HFFc6 (cell line): ENCODE measurements around the gene ACP3. TPM values are rescaled to one million over a fixed set of nuclear protein-coding genes. Genes with fewer than 3 reads are reported as not detected.

Experiments
- DNase-seq: peaks from one replicate; pipeline ENCODE4 v3.0.0-alpha.2; 2018
- H3K27ac Mint-ChIP-seq: 2 replicates; pipeline ENCODE4 v1.8.0; 2020; ENCODE audit warnings: mild to moderate bottlenecking, mixed read lengths
- H3K27me3 Mint-ChIP-seq: 2 replicates; pipeline ENCODE4 v1.8.0; 2021; ENCODE audit warnings: mild to moderate bottlenecking, moderate library complexity, mixed read lengths; ENCODE audit not compliant: insufficient read depth
- H3K36me3 Mint-ChIP-seq: 2 replicates; pipeline ENCODE4 v1.8.0; 2021; ENCODE audit warnings: low read depth, mixed read lengths
- H3K4me1 Mint-ChIP-seq: 2 replicates; pipeline ENCODE4 v1.8.0; 2020; ENCODE audit warnings: low read depth, mixed read lengths
- H3K4me3 Mint-ChIP-seq: 2 replicates; pipeline ENCODE4 v1.8.0; 2020; ENCODE audit warnings: mild to moderate bottlenecking, moderate library complexity, mixed read lengths
- H3K9me3 Mint-ChIP-seq: 2 replicates; pipeline ENCODE4 v1.8.0; 2020; ENCODE audit warnings: mild to moderate bottlenecking, mixed read lengths
- total RNA-seq, 6 experiments: library from RNA; stranded (reverse); fragmentation: NEBNext Ultra II Directional; extraction: Animal tissue kit (Norgen Biotek cat#: 25700); gene quantifications; 2 replicates in 1 of 6; 3 replicates in 5 of 6; pipeline ENCODE4 v1.2.3, GENCODE V29; 2021
- TF ChIP-seq, protein P1 (sequence below): fragments of 200-600 bp; sonication (generic); IDR thresholded peaks from 2 replicates; pipeline ENCODE4 v1.5.0; 2021; ENCODE audit warnings: antibody characterized with exemption, mild to moderate bottlenecking

ACP3 gene
- total RNA-seq, 6 experiments from 2014 or later: not detected

DNA sequence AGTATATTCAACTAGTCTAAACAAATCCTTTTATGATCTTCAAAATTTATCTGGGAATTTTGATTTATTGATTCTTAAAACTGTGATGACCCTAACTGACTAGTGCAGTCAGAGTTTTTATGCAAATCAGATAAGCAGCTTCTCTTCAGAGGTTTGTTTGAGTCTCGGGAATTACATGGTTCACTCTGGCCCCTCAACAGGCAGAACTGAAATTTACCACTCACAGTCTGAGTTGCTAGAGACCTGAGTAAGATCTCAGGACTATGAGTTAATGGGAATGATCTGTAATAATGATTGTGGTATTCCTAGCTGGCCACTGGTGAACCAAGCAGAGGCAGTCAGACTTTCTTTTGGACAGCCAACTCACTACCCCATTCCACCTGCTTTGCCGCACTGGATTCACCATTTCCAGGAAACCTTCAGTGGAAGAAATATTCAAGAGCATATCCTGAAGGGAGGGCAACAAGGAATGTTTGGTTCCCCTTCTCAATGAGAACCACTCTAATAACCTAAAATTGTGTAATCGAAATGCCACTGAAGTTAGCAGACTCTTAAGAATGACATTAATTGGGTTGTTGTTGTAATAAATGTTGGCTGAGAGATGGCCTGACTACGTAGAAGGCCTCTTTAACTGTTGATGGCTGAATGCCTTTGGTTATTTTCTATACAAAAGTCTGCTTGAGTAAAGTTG lies 88.5 kb downstream of the ACP3 start:
- no peaks in the 10 kb centered on the region for H3K9me3 Mint-ChIP-seq
- TF ChIP-seq, protein P1, sequence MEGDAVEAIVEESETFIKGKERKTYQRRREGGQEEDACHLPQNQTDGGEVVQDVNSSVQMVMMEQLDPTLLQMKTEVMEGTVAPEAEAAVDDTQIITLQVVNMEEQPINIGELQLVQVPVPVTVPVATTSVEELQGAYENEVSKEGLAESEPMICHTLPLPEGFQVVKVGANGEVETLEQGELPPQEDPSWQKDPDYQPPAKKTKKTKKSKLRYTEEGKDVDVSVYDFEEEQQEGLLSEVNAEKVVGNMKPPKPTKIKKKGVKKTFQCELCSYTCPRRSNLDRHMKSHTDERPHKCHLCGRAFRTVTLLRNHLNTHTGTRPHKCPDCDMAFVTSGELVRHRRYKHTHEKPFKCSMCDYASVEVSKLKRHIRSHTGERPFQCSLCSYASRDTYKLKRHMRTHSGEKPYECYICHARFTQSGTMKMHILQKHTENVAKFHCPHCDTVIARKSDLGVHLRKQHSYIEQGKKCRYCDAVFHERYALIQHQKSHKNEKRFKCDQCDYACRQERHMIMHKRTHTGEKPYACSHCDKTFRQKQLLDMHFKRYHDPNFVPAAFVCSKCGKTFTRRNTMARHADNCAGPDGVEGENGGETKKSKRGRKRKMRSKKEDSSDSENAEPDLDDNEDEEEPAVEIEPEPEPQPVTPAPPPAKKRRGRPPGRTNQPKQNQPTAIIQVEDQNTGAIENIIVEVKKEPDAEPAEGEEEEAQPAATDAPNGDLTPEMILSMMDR: no peak
- H3K4me3 Mint-ChIP-seq: no peak overlapping the region
- no peak for DNase-seq
- no peaks in the 10 kb centered on the region for H3K36me3 Mint-ChIP-seq
- no peaks in the 10 kb centered on the region for H3K4me1 Mint-ChIP-seq
- H3K27me3 Mint-ChIP-seq: peaks cover 7% of the 10 kb centered on the region
- no peak overlapping the region for H3K27ac Mint-ChIP-seq

GRCh38 chr3:132406587-132406986 lies 89.4 kb downstream of the ACP3 start:
- TF ChIP-seq, protein P1: no peak
- H3K4me1 Mint-ChIP-seq: no peaks in the 10 kb centered on the region
- H3K4me3 Mint-ChIP-seq: no peak overlapping the region
- H3K27ac Mint-ChIP-seq: no peak overlapping the region
- H3K9me3 Mint-ChIP-seq: no peaks in the 10 kb centered on the region
- H3K27me3 Mint-ChIP-seq: peaks cover 7% of the 10 kb centered on the region
- DNase-seq: no peak
- H3K36me3 Mint-ChIP-seq: no peaks in the 10 kb centered on the region

- H3K4me1 Mint-ChIP-seq: no peaks in the 10 kb centered on the region
- no peaks in the 10 kb centered on the region for H3K36me3 Mint-ChIP-seq
- no peak overlapping the region for H3K27ac Mint-ChIP-seq
- no peak overlapping the region for H3K4me3 Mint-ChIP-seq
- peaks cover 7% of the 10 kb centered on the region for H3K27me3 Mint-ChIP-seq
- TF ChIP-seq, protein P1: no peak
- DNase-seq: no peak
- no peaks in the 10 kb centered on the region for H3K9me3 Mint-ChIP-seq
Measured at GRCh38 chr3:132407025-132407424, 89.8 kb downstream of the ACP3 start.

Other genes with a start within 250 kb of the ACP3 start
- 10 to 100 TPM; 55.9 to 66.4 (median 60.1) TPM for gene DNAJC13, start 100.1 kb downstream of the ACP3 start, total RNA-seq